ENCODE results near the gene SOX9.

Gene SOX9

GRCh38 chr17:72146371-72146770 lies 25.6 kb downstream of the SOX9 start:
- DNase-seq (ENCODE audit: low read depth): no peak
- H3K4me3 ChIP-seq (ENCODE audit: low read depth, low read length): no peak overlapping the region
- TF ChIP-seq CTCF (conservative IDR thresholded peaks at IDR 0.05; ENCODE audit: low read depth, low read length): no peak

- no peak for TF ChIP-seq CTCF (conservative IDR thresholded peaks at IDR 0.05; ENCODE audit: low read depth, low read length)
- no peak for DNase-seq (ENCODE audit: low read depth)
- no peak overlapping the region for H3K4me3 ChIP-seq (ENCODE audit: low read depth, low read length)
Measured at GRCh38 chr17:72150632-72151460, 30.0 kb downstream of the SOX9 start.

DNA sequence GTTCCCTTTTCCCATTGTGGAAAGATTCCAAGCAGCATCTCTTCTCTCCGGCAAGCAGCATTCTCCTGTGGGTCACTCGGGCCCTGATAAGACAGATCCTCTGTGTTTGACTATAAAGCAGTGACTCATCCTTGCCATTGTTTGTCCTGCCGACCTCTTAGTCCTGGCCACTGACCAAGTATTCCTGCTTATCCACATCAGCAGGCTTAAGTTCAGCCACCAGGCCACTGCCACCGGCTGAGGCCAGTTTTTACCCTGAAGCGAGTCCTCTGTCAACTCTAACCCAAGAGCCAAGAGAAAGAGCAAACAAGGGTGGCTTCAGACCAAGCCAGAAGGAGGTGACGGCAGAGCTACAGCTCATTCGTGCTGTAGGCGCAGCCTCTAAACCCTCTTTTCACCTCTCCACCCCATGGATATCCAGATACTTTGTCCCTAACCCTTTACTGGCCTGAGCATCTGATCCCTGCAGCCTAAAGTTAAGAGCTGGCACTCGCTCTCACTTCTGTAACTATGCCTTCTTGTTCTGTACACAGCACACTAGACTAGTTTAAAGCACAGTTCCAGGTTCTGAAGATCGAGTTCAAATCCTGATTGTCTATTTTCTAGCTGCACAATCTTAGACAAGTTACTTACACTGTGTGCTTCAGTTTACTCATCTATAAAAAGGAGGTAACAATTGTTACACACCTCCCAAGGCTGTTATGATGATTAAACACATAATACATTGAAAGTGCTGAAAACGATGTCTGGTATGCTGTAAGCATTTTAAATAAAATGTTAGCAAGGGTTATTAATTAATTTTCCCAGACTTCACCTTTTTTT lies 31.0 kb downstream of the SOX9 start:
- no peak overlapping the region for H3K4me3 ChIP-seq (ENCODE audit: low read depth, low read length)
- no peak for TF ChIP-seq CTCF (conservative IDR thresholded peaks at IDR 0.05; ENCODE audit: low read depth, low read length)
- peak; percentile 38 for DNase-seq (ENCODE audit: low read depth)

- no peak for DNase-seq (ENCODE audit: low read depth)
- TF ChIP-seq CTCF (conservative IDR thresholded peaks at IDR 0.05; ENCODE audit: low read depth, low read length): no peak
- H3K4me3 ChIP-seq (ENCODE audit: low read depth, low read length): no peak overlapping the region
Measured at GRCh38 chr17:72152387-72152929, 31.6 kb downstream of the SOX9 start.

DNA sequence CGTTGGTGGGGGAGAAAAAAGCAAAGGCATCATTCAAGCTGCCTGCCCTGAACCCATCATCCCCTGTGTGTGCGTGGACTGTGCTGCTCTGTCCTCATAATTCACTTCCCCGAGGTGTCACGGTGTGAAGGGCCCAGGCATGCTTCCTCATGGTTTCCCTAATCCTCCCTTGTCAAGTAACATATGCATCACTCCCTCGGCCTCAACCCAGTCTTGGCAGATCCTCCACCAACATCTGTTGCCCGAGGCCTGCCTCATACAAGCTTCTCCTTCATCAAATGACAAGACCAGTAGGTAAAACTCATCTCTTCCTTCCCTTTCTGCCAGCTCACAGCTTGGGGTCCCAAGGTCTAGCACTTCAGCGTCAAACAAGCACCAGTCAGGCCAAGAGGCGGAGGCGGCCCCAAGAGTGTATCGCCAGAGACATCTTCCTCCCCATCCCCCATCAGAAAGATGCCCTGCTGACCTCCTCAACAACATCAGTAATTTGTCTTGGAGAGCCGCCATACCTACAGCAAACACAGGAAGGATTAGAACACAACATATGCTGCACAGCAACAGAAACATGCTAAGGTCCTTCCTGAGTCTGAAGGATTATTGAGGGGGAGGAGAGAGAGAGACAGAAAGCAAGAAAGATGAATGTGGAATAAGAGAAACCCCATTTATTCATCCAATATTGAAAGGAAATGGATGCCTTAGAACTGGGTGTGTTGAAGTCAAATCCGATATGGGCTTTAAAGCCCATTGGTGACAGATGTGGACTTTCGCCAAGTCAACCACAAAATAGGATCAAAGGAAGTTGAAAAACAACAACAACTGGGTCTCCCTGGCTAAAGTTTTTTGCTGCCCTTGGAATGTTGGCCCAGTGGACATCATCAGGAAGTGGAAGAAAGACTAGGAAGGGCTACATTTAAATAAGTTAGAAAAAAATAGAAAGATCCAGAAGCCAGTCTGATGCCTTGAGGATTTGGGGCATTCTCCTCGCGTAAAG lies 38.4 kb downstream of the SOX9 start:
- DNase-seq (ENCODE audit: low read depth): no peak
- no peak overlapping the region for H3K4me3 ChIP-seq (ENCODE audit: low read depth, low read length)
- TF ChIP-seq CTCF (conservative IDR thresholded peaks at IDR 0.05; ENCODE audit: low read depth, low read length): no peak

DNA sequence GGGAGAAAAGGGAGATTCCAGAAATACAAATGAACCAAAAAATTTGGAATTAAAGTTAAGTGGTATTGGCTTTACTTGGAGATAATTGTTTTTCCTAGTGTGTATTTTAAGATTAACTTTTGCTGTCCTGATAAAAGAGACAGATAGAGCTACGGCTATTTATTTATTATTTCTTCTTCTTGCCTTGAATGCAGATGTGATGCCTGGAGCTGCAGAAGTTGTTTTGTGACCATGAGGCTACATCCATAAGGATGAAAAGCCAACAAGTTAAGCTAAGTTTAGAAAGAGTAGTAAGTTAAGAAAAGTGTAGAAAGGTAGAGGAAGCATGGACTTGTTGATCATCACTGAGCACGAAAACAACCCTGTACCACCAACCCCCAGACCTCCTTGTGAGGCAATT lies 41.7 kb downstream of the SOX9 start:
- no peak overlapping the region for H3K4me3 ChIP-seq (ENCODE audit: low read depth, low read length)
- no peak for DNase-seq (ENCODE audit: low read depth)
- TF ChIP-seq CTCF (conservative IDR thresholded peaks at IDR 0.05; ENCODE audit: low read depth, low read length): no peak

All from choroid plexus epithelial cell (primary cell).